ENCODE data around the gene LRRC74B. TPM values are rescaled to one million over a fixed set of nuclear protein-coding genes. Genes with fewer than 3 reads are reported as not detected.
"Not testable (repeated sequence)": the region's sequence is repeated elsewhere in the genome, so short reads cannot be mapped to it uniquely, and the experiment has no call there.

LRRC74B gene
- total RNA-seq, 4 donors from 2014 or later, result not detected

DNA sequence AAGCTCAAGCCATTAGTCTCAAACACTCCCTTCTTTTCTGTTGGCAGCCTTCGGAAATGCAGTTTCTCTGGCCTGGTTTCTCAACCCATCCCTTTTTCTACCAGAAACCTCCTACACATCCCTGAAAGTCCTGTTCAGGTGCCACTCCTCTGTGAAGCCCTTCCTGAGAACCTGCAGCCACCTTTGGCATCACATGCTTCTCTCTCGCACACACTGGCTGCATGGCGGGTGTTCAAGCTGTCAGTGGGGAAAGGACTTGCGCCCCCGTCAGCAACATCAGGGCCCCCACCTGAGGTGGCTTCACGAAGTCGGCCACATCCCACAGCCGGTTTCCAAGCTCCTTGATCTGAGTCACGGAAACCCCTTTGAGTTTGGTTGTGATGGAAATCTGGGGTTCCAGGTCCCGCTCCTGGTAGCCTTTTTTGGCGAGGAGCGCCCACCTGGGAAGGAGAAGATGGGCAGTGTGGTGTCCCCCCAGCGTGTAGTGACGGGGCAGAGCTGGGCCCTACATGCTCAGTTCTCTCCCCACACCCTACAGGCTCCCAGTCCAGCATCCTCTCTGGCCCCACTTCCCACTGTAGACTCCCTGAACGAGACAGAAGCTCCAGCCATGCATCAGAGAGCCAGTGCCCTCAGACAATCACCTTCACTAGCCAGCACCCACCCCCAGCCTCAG is 1.7 kb upstream of the LRRC74B start:
- ATAC-seq, result no peak
- Histone ChIP-seq H3K4me1 (peaks cover 0 to 21% (median 11%) of the 10 kb centered on the region in 3 donors), H3K27me3 (no peaks in the 10 kb centered on the region), H3K4me3 (no peak overlapping the region), H3K27ac (no peak overlapping the region), H3K36me3 (no peaks in the 10 kb centered on the region), H3K9me3 (no peaks in the 10 kb centered on the region)
- TF ChIP-seq POLR2AphosphoS5 (IDR thresholded peaks at IDR 0.05), result no peak
- TF ChIP-seq, protein P1, sequence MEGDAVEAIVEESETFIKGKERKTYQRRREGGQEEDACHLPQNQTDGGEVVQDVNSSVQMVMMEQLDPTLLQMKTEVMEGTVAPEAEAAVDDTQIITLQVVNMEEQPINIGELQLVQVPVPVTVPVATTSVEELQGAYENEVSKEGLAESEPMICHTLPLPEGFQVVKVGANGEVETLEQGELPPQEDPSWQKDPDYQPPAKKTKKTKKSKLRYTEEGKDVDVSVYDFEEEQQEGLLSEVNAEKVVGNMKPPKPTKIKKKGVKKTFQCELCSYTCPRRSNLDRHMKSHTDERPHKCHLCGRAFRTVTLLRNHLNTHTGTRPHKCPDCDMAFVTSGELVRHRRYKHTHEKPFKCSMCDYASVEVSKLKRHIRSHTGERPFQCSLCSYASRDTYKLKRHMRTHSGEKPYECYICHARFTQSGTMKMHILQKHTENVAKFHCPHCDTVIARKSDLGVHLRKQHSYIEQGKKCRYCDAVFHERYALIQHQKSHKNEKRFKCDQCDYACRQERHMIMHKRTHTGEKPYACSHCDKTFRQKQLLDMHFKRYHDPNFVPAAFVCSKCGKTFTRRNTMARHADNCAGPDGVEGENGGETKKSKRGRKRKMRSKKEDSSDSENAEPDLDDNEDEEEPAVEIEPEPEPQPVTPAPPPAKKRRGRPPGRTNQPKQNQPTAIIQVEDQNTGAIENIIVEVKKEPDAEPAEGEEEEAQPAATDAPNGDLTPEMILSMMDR (IDR thresholded peaks at IDR 0.05), result no peak
- WGBS, 2 donors (ENCODE audit: low coverage in 1 of 2), result 93 to 100% methylated on average over 1 to 3 of the region's 15 CpGs

DNA sequence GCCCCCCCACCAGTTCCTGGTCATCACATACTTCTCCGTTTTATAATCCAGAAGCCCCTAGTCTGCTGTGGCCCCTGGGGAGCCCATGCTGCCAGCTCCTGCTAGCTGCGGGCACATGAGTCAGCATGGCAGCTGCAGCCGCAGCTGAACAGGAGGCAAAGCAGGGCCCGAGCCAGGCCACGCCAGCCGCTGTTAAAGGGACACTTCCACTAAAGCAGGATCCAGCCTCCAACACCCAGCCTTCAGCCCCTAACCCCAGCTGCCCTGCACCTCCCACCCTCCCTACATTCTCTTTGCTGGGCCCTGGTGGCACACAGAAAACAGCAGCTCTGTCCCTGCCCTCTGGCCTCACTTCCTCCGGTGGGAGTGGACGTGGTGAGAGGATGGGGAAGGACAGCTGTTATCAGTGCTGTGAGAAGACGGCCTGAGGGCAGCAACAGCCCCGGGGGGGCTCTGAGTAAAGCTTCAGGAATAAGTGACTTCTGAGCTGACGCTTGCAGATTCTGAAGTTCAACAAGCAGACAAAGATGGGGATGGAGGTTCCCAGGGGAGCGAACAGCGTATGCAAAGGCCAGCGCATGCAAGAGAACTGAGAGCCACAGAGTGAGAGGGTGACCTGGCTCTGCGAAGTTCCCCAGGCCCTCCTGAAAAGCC is 688 bp upstream of the LRRC74B start:
- Histone ChIP-seq H3K27me3 (no peaks in the 10 kb centered on the region), H3K4me1 (peaks cover 0 to 21% (median 11%) of the 10 kb centered on the region in 3 donors), H3K4me3 (peak overlapping the region; percentile 25 to 54), H3K9me3 (no peaks in the 10 kb centered on the region), H3K36me3 (no peaks in the 10 kb centered on the region), H3K27ac (peak overlapping the region in 1 of 4 donors; percentile 34)
- ATAC-seq, result no peak
- TF ChIP-seq, protein P1 (IDR thresholded peaks at IDR 0.05), result no peak
- TF ChIP-seq POLR2A (IDR thresholded peaks at IDR 0.05) (no peak), POLR2AphosphoS5 (IDR thresholded peaks at IDR 0.05) (no peak), EP300 (IDR thresholded peaks at IDR 0.05) (no peak)
- WGBS, 2 donors (ENCODE audit: low coverage in 1 of 2), result 5 to 40% methylated on average over 1 to 7 of the region's 15 CpGs

DNA sequence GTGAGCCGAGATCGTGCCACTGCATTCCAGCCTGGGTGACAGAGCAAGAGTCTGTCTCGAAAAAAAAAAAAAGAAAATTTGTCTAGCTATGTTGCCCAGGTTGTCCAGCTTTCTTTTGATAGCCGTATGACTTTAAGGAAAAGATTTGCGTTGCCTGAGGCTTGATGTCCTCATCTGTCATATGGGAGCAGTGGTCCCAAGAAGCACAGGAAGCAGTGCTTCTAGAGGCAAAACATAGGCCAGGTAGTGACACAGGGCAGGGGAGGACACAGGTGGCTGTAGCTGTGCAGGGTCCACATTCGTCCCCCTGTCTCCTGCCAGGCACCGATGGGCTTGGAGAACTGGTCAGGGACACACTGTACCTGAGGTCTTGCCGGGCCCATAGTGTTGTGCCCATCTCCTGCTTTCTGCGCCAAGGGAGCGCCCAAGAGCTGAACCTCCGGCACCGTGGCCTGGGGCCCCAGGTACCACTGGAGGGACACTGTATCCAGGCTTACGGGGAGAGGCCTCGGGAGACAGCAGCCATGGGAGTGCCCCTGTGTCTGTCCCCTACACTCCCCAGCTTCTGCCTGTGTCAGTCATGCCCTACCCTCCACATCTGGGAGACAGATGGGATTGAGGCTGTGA is 1.4 kb downstream of the LRRC74B start:
- Histone ChIP-seq H3K36me3 (no peaks in the 10 kb centered on the region), H3K4me1 (peaks cover 0 to 21% (median 11%) of the 10 kb centered on the region in 3 donors), H3K9me3 (no peaks in the 10 kb centered on the region), H3K27me3 (no peaks in the 10 kb centered on the region), H3K27ac (no peak overlapping the region), H3K4me3 (no peak overlapping the region)
- 100% methylated on average over 2 of the region's 14 CpGs; no CpG with 5 or more reads in 1 of the 2 donors for WGBS, 2 donors (ENCODE audit: low coverage in 1 of 2)
- no peak for TF ChIP-seq EP300 (IDR thresholded peaks at IDR 0.05)
- no peak for TF ChIP-seq POLR2AphosphoS5 (IDR thresholded peaks at IDR 0.05)
- TF ChIP-seq, protein P1 (IDR thresholded peaks at IDR 0.05), result no peak
- no peak for ATAC-seq

DNA sequence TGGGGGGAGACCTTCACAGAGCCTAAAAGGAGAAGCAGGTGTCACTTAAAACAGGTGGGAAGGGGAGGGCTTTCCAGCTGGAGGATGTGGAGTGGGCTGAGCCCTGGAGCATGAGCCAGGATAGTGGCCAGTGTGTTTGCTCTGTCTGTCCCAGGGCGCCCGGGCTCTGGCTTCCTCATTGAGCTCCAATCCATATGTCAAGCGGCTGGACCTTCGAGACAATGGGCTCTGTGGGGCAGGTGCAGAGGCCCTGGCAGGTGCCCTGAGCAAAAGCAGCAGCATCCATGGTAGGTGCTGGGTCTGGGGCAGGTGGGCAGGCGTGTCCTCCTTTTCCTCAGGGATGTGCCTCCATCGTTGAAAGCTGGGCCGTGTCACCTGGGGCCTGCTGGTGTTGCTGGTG is 2.0 kb downstream of the LRRC74B start:
- ATAC-seq, result no peak
- no peak overlapping the region for H3K27ac ChIP-seq
- no peak for TF ChIP-seq POLR2A (IDR thresholded peaks at IDR 0.05)
- TF ChIP-seq EP300 (IDR thresholded peaks at IDR 0.05), result no peak
- no peak for TF ChIP-seq POLR2AphosphoS5 (IDR thresholded peaks at IDR 0.05)
- TF ChIP-seq, protein P1 (IDR thresholded peaks at IDR 0.05), result no peak
- no peaks in the 10 kb centered on the region for H3K9me3 ChIP-seq
- peaks cover 0 to 21% (median 11%) of the 10 kb centered on the region in 3 donors for H3K4me1 ChIP-seq
- no peaks in the 10 kb centered on the region for H3K36me3 ChIP-seq
- H3K4me3 ChIP-seq, result no peak overlapping the region
- H3K27me3 ChIP-seq, result no peaks in the 10 kb centered on the region
- 90 to 94% methylated on average over 2 to 3 of the region's 7 CpGs for WGBS, 2 donors (ENCODE audit: low coverage in 1 of 2)

DNA sequence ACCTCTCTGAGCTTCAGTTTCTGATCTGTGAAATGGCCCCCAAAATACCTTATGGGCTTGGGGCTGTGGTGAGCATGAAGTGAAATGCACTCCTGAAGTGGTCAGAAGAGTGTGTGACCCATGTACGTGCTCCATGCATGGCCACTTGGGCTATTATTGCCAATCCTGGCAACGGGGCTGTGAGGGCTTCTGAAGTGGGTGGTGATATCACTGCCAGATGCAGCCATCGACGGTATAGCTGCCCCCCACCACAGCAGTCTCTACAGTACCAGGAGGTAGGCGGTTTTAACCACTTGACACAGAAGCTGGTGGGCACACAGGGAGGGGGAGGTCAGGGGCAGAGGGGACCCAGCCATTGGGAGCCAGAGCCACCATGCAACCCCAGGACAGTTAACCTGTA is 2.7 kb downstream of the LRRC74B start:
- not testable (repeated sequence) for H3K27me3 ChIP-seq, H3K27ac ChIP-seq, H3K36me3 ChIP-seq, H3K4me3 ChIP-seq, H3K9me3 ChIP-seq, ATAC-seq
- 77% methylated on average over 4 of the region's 5 CpGs; no CpG with 5 or more reads in 1 of the 2 donors for WGBS, 2 donors (ENCODE audit: low coverage in 1 of 2)
- H3K4me1 ChIP-seq, result peaks cover 0 to 21% (median 11%) of the 10 kb centered on the region in 3 donors

DNA sequence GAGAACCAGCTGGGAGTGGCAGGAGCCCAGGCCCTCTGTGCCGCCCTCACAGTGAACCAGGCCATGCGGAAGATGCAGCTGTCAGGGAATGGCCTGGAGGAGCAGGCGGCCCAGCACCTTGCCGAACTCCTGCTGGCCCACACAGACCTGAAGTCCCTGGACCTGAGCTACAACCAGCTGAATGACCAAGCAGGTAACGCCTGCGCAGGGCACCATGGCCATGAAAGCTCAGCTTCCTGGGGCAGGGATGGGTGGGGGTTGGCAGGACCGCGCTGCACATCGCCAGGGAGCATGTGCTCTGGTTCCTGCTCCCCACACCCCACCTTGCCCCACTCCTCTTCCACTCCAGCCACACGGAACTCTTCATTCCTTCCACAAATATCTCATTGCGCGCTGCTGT is 3.2 kb downstream of the LRRC74B start:
- WGBS, 2 donors (ENCODE audit: low coverage in 1 of 2), result no CpG with 5 or more reads among the region's 12 CpGs
- not testable (repeated sequence) for H3K27me3 ChIP-seq, H3K27ac ChIP-seq, H3K4me3 ChIP-seq, H3K36me3 ChIP-seq, ATAC-seq, H3K9me3 ChIP-seq
- H3K4me1 ChIP-seq, result peaks cover 0 to 21% (median 11%) of the 10 kb centered on the region in 3 donors

All from gastroesophageal sphincter (tissue), 4 donors.